ENCODE results near the gene ARID3C.

The ARID3C gene

GRCh38 chr9:34603610-34604231 lies 25.1 kb downstream of the ARID3C start:
- in situ Hi-C loops (cut with MboI; ENCODE audit: low sequenced_read_pairs): no loop called here

DNA sequence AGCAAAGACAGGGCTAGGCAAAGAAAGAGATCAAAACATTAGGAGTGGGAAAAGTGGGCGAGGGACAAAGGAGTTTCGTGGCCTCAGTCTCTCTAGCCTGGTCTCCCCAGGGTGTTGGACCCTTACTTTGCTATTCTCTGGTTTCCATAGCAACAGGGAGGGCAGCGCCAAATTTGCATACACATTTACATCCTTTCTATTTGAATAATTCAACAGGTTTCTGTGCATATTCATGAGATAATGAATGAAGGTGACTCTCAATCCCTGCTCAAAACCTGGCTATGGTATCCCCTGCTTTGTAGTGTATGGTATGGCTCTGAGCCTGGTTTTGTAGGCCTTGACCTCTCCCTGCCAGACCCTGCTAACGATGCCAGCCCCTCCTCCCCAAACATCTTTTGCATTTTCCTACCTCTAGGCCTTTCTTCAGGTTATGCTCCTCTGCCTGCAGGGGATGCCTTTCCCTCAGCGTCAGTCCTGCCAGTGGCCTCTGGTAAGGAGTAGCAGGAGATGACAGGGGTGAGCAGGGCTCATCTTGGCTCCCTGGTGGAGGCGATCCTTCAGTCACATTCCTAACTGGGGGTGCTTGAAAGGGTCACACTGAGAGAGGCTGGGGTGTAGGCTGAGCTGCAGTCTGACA lies 26.8 kb downstream of the ARID3C start:
- in situ Hi-C loops (cut with MboI; ENCODE audit: low sequenced_read_pairs): no loop called here

GRCh38 chr9:34600908-34601307 lies 28.0 kb downstream of the ARID3C start:
- in situ Hi-C loops (cut with MboI; ENCODE audit: low sequenced_read_pairs): no loop called here

- in situ Hi-C loops (cut with MboI; ENCODE audit: low sequenced_read_pairs): loop anchor here (10.0 kb wide), 1 partner anchor 155 kb away; no protein-coding TSS in a partner anchor
Measured at GRCh38 chr9:34599546-34599945, 29.3 kb downstream of the ARID3C start.

DNA sequence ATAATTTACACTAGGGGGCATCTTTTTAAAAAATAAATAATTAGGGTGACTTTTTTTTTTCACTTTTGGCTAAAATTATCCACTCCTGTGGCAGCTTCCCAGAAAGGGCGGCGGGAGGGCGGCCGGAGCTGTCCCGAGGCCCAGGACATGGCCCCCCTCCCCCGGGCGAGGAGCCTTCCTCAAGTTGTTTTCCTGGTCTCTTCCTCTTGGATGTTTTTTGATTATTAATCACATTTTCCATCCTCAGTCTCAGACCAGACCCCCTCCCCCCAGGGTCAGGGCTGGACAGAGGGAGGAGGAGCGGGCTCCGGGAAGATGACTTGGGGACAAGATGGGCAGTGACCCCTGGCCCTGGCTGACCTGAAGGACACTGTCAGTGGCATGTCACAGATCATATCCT lies 34.7 kb downstream of the ARID3C start:
- in situ Hi-C loops (cut with MboI; ENCODE audit: low sequenced_read_pairs): loop anchor here (10.0 kb wide), 1 partner anchor 149 kb away; no protein-coding TSS in a partner anchor

DNA sequence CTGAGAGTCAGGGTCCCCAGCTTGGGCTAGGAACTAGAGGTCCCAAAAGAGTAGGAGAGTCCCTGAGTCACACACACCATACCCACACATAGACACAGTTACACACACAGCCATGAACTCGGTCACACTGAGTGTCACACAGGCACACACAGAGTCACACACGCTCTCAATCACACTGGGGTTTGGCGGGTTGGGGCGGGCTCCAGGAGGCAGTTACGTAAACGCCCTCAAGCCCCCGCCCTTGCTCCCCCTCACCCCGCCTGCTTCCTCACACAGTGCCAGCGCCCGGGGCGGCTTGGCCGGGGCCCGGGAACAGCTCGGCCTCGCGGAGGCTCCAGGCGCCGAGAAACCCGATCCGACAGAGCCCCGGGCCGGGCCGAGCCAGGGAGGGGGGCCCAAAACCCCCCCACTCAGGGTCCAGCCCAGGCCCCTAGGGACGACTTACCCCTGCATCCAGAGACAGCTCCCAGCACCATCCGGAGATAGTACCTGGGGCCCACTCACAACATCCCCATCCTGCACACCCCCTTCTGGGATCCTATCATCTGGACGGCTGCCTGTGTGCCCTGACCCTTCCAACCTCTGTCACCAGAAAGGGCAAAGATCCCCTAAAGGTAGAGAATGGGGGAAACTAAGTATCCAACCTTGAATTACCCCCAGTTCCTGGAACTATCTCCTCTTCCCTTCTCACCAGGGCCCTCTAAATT lies 35.8 kb downstream of the ARID3C start:
- in situ Hi-C loops (cut with MboI; ENCODE audit: low sequenced_read_pairs): loop anchor here (10.0 kb wide), 1 partner anchor 148 kb away; no protein-coding TSS in a partner anchor

DNA sequence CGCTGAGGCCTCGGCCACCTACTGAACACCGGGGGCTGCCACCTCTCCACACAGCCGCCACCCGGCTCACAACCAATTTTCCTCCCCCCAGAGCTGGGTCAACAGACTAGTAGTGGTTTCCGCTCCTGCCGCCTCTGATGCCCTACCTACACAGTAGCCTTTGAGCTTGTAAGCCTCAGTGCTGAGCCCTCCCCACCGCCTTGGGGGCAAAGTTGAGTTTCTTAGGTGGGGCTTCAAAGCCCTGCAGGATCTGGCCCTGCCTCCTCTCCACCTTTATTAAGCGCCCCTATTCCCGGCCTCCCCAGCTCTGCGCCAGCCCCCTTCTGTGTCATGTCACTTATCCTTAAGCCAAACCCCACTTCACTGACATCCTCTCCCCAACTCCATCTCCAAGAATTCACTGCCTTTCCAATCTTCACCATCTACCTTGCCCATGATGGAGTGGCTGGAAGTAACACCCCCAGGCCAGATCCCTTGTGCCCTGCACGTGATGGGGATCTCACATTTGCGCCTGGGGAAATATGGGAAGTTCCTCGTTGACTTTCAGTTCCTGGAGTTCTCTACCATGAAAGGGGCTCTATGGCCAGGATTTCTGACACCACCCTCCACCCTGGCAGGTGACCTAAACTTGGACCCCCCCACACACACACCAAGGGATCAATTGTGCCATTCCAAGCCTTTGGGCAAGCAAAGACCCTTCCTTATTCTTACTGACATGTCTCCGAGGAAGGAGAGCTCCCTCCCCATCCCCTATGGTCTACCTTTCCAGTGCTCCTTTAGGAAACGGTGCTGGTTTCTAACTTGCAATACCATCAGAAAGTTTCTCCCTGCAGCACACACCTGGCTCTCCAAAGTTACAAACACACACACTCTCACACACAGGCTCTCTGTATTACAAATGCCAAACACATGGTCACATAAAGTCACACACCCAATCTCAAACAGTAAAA lies 36.7 kb downstream of the ARID3C start:
- in situ Hi-C loops (cut with MboI; ENCODE audit: low sequenced_read_pairs): loop anchor here (10.0 kb wide), 1 partner anchor 147 kb away; no protein-coding TSS in a partner anchor

GRCh38 chr9:34591248-34591916 lies 37.5 kb downstream of the ARID3C start:
- in situ Hi-C loops (cut with MboI; ENCODE audit: low sequenced_read_pairs): loop anchor here (10.0 kb wide), 1 partner anchor 147 kb away; no protein-coding TSS in a partner anchor

- in situ Hi-C loops (cut with MboI; ENCODE audit: low sequenced_read_pairs): loop anchor here (10.0 kb wide), 1 partner anchor 146 kb away; no protein-coding TSS in a partner anchor
Measured at GRCh38 chr9:34590381-34591247, 38.3 kb downstream of the ARID3C start.

GRCh38 chr9:34589636-34590380 lies 39.1 kb downstream of the ARID3C start, which contains the start of gene CNTFR:
CNTFR (minus strand) TSS chr9:34589724; CDS start chr9:34568981, 20,743 bp downstream.
- in situ Hi-C loops (cut with MboI; ENCODE audit: low sequenced_read_pairs): loop anchor here (10.0 kb wide), 1 partner anchor 145 kb away; no protein-coding TSS in a partner anchor

DNA sequence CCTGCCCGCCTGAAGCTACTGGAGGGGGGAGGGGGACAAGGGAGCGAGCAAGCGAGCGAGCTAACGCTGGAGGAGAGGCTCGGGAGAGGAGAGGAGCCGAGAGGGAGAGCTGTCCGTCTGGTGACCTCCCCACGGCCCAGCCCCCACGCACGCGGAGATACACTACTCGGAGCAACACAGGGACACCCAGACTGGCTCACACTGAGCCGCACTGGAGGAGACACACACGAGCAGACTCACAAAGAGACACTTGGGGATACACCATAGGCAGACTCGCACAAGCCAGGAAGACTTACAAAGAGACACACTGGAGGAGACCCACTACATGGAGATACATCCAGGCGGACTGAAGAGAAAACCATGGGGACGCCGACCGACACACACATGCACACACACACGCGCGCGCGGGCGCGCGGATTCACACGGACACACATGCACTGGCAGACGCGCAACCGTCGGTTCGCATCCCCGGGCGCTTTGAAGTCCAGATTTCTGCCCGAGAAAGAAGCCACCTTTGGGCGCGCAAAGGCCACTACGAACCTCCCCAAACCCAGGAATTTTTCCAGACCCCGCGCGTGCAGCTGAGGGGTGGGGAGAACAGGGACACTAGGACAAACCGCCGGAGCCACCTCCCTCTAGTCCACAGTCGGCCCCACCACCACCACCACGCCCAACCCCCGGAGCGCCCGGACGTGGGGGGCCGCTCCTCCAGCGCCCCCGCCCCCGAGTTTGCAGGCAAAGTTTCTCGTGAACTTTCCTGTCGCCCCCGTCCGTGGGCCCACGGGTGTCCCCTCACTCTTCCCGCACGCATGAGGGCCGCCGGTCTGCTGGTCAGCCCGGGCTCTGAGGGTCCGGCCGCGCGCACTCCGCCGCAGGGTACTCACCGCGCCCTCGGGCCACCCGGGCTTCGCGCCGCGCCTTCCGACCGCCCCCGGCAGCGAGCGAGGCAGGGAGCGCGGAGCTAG lies 39.9 kb downstream of the ARID3C start:
- in situ Hi-C loops (cut with MboI; ENCODE audit: low sequenced_read_pairs): no loop called here

DNA sequence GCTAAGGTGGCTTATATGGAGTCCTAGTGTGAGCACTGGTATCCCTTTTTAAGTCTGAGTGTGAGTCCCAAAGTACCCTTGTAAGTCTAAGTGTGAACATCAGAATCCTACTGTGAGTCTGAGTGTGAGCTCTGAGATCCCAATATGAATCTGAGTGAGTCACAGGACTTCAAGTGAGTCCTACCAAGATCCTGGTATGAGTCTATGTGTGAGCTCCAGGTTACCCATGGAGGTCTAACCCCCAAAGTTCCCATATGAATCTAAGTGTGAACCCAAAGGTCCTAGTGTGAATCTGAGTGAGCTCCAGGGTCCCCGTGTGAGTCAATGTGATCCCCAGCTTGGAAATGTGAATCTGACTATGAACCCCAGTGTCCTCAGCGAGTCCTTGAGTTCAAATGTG lies 41.6 kb downstream of the ARID3C start:
- in situ Hi-C loops (cut with MboI; ENCODE audit: low sequenced_read_pairs): no loop called here

GRCh38 chr9:34585946-34586669 lies 42.8 kb downstream of the ARID3C start:
- in situ Hi-C loops (cut with MboI; ENCODE audit: low sequenced_read_pairs): no loop called here

DNA sequence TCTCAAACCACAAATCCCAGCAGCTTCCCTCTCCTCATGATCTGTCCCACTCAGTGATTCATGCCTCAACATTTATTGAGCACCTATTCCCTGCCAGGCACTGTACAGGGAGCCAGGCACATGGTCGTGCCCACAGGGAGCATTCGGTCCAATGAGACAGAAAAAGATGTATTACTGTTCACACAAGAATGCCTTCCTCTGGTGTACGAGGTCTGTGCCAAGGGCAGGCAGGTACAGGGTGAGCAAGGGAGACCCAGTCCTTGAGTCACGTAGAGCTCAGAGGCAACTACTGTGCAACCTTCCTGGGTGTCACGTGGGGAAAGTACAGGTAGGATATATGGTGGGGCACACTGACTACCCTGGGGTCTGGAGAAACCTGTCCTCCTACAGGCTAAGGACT lies 43.9 kb downstream of the ARID3C start:
- in situ Hi-C loops (cut with MboI; ENCODE audit: low sequenced_read_pairs): no loop called here

- in situ Hi-C loops (cut with MboI; ENCODE audit: low sequenced_read_pairs): no loop called here
Measured at GRCh38 chr9:34582787-34583186, 46.1 kb downstream of the ARID3C start.

GRCh38 chr9:34581318-34581717 lies 47.5 kb downstream of the ARID3C start:
- in situ Hi-C loops (cut with MboI; ENCODE audit: low sequenced_read_pairs): no loop called here

Data from HL-60/S4 treated with phorbol 12-myristate 13-acetate at 8.2 ng/mL for 4 days and 3 days (cell line).